ENCODE measurements around the gene PSMC3IP.

GRCh38 chr17:42554250-42555121 lies 23.0 kb downstream of the PSMC3IP start:
- TF ChIP-seq, protein P1, sequence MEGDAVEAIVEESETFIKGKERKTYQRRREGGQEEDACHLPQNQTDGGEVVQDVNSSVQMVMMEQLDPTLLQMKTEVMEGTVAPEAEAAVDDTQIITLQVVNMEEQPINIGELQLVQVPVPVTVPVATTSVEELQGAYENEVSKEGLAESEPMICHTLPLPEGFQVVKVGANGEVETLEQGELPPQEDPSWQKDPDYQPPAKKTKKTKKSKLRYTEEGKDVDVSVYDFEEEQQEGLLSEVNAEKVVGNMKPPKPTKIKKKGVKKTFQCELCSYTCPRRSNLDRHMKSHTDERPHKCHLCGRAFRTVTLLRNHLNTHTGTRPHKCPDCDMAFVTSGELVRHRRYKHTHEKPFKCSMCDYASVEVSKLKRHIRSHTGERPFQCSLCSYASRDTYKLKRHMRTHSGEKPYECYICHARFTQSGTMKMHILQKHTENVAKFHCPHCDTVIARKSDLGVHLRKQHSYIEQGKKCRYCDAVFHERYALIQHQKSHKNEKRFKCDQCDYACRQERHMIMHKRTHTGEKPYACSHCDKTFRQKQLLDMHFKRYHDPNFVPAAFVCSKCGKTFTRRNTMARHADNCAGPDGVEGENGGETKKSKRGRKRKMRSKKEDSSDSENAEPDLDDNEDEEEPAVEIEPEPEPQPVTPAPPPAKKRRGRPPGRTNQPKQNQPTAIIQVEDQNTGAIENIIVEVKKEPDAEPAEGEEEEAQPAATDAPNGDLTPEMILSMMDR (IDR thresholded peaks at IDR 0.05; ENCODE audit: low read depth, low read length) = no peak
- TF ChIP-seq POLR2A (IDR thresholded peaks at IDR 0.05; ENCODE audit: extremely low read depth, insufficient read length) = peak; percentile 74
- TF ChIP-seq MYC (IDR thresholded peaks at IDR 0.05; ENCODE audit: low read depth, low read length) = no peak; the same call in 1 of the 2 replicates
- TF ChIP-seq, protein P2, sequence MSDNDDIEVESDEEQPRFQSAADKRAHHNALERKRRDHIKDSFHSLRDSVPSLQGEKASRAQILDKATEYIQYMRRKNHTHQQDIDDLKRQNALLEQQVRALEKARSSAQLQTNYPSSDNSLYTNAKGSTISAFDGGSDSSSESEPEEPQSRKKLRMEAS (IDR thresholded peaks at IDR 0.05; ENCODE audit: low read depth, low read length) = no peak

Data from NB4 (cell line).